Upper lobe of left lung (tissue), 6 donors: ENCODE measurements around the gene FCHO1. TPM values are rescaled to one million over a fixed set of nuclear protein-coding genes. Genes with fewer than 3 reads are reported as not detected.
A peak's percentile ranks its signal among the peaks of the same experiment; 100 is the strongest.

Source experiments
- ATAC-seq, 2 donors: fragments of 200-7000 bp; cut with Tn5 transposase; one replicate each; pipeline ENCODE4 v1.9.1; 2022; ENCODE audit warnings: mild to moderate bottlenecking in 2 of 2, moderate library complexity in 2 of 2; ENCODE audit not compliant: low FRiP score in 2 of 2
- DNase-seq, 2 donors: peaks; one replicate each; pipeline ENCODE4 v3.0.0-alpha.2; 2019 to 2020
- H3K27ac ChIP-seq, 4 donors: fragments of 200-600 bp; sonication (generic); one replicate each; pipeline ENCODE4 v1.5.1; 2016 to 2019
- H3K27me3 ChIP-seq, 4 donors: fragments of 200-600 bp; sonication (generic); one replicate each; pipeline ENCODE4 v1.5.1; 2017 to 2019
- H3K36me3 ChIP-seq, 4 donors: fragments of 200-600 bp; sonication (generic); one replicate each; pipeline ENCODE4 v1.5.1; 2016 to 2019
- H3K4me1 ChIP-seq, 4 donors: fragments of 200-600 bp; sonication (generic); one replicate each; pipeline ENCODE4 v1.5.1; 2018 to 2019
- H3K4me3 ChIP-seq, 4 donors: fragments of 200-600 bp; sonication (generic); one replicate each; pipeline ENCODE4 v1.5.1; 2017 to 2019; ENCODE audit warnings: mild to moderate bottlenecking in 2 of 4, moderate library complexity in 1 of 4
- H3K9me3 ChIP-seq, 4 donors: fragments of 200-600 bp; sonication (generic); one replicate each; pipeline ENCODE4 v1.5.1; 2018 to 2019
- EP300 ChIP-seq, 4 donors: sonication (generic); formaldehyde crosslinking; IDR thresholded peaks; one replicate each; pipeline ENCODE4 v1.5.1; 2017; ENCODE audit warnings: antibody characterized with exemption in 4 of 4, control low read depth in 2 of 4
- POLR2A ChIP-seq, 4 donors: fragments of 450-650 bp; IDR thresholded peaks; one replicate each; pipeline ENCODE4 v1.5.1; 2016 to 2017; ENCODE audit warnings: antibody characterized with exemption in 4 of 4, mild to moderate bottlenecking in 2 of 4
- POLR2AphosphoS5 ChIP-seq, 2 donors: sonication (generic); formaldehyde crosslinking; IDR thresholded peaks; one replicate each; pipeline ENCODE4 v1.5.1; 2017; ENCODE audit warnings: antibody characterized with exemption in 2 of 2
- WGBS, 2 donors: methylation state at CpG; one replicate each; pipeline ENCODE4 v1.1.5; 2017 to 2018; 5-methylcytosine and 5-hydroxymethylcytosine counted together
- total RNA-seq, 6 donors: library from RNA; depleted of rRNA in 4 of 6; stranded (reverse); fragments of >200 nt in 4 of 6; gene quantifications; one replicate each; pipeline versions ENCODE4 v1.1.0 to v1.2.1, GENCODE V29; 2016 to 2021
- TF ChIP-seq, protein P1 (sequence below), 6 experiments: fragments of 450-650 bp in 4 of 6; fragments of 200-600 bp in 2 of 6; sonication (generic) in 2 of 6; IDR thresholded peaks; one replicate each; pipeline ENCODE4 v1.5.1; 2016 to 2019; ENCODE audit warnings: antibody characterized with exemption in 6 of 6
- donor health status: DM: no; HTN: no; CAD: no; lungs with moderate emphysema.
- donor health status: DM: no; HTN: yes; CAD: no; lungs with severe emphysema.

FCHO1 gene
- total RNA-seq, 6 donors from 2014 or later: 1.9 to 19.9 (median 8.7) TPM

DNA sequence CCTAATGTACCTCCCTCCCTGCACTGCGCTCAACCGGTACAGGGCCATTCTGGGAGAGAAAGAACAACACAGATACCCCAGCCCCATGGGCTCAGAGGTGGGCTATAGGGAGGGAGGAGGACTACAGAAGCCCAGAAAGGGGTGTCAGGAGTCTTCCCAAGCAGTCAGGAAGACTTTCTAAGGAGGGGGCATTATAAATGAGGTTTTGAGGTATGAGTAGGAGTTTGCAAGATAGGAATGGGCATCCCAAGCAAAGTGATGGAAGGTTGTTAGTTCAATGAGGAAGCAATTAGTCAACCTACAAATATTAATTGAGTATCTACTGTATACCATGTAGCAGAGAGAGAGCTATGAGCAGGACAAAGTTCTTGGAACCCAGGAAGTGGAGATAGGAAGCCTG is 37.4 kb downstream of the FCHO1 start:
- Histone ChIP-seq H3K4me1 (peaks cover 0 to 4% (median 0%) of the 10 kb centered on the region in 4 donors), H3K27ac (no peak overlapping the region), H3K9me3 (no peaks in the 10 kb centered on the region), H3K27me3 (no peaks in the 10 kb centered on the region), H3K4me3 (no peak overlapping the region), H3K36me3 (no peaks in the 10 kb centered on the region)
- TF ChIP-seq, protein P1, sequence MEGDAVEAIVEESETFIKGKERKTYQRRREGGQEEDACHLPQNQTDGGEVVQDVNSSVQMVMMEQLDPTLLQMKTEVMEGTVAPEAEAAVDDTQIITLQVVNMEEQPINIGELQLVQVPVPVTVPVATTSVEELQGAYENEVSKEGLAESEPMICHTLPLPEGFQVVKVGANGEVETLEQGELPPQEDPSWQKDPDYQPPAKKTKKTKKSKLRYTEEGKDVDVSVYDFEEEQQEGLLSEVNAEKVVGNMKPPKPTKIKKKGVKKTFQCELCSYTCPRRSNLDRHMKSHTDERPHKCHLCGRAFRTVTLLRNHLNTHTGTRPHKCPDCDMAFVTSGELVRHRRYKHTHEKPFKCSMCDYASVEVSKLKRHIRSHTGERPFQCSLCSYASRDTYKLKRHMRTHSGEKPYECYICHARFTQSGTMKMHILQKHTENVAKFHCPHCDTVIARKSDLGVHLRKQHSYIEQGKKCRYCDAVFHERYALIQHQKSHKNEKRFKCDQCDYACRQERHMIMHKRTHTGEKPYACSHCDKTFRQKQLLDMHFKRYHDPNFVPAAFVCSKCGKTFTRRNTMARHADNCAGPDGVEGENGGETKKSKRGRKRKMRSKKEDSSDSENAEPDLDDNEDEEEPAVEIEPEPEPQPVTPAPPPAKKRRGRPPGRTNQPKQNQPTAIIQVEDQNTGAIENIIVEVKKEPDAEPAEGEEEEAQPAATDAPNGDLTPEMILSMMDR (IDR thresholded peaks at IDR 0.05): no peak
- TF ChIP-seq EP300 (IDR thresholded peaks at IDR 0.05): no peak
- no peak for TF ChIP-seq POLR2AphosphoS5 (IDR thresholded peaks at IDR 0.05)
- TF ChIP-seq POLR2A (IDR thresholded peaks at IDR 0.05): no peak
- DNase-seq: no peak
- WGBS, 2 donors: 79 to 85% methylated on average over 2 of the region's 2 CpGs
- no peak for ATAC-seq

DNA sequence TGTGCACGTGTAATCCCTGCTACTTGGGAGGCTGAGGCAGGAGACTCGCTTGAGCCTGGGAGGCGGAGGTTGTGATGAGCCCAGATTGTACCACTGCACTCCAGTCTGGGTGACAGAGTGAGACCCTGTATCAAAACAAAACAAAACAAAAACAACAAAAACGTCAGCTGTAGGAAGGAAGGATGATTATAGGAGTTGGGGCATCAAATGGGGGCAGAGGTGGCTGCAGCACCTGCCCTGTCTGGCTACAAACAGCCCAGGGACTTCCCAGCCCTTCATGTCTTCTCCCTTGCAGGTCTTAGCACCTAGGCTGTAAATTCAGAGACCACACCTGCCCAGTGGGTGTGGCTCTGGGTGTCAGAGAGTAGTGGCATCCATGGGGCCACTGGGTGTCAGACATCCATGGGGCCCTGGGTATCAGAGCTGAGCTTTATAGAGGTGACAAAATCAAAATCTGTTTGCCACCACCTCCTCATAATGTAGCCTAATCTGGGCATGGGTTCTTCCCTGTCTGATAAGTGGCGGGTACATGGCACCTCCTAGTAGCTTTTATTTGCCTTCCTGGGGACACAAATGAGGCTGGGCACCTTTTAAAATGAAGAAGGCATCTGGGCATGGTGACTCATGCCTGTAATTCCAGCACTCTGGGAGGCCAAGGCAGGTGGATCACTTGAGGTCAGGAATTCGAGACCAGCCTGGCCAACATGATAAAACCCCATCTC is 38.9 kb downstream of the FCHO1 start:
- DNase-seq: no peak
- Histone ChIP-seq H3K27ac (no peak overlapping the region), H3K4me3 (no peak overlapping the region), H3K4me1 (peaks cover 0 to 10% (median 2%) of the 10 kb centered on the region in 4 donors), H3K27me3 (peaks cover 0 to 13% (median 7%) of the 10 kb centered on the region in 4 donors), H3K36me3 (no peaks in the 10 kb centered on the region), H3K9me3 (no peaks in the 10 kb centered on the region)
- no peak for ATAC-seq
- 80 to 82% methylated on average over 6 of the region's 6 CpGs for WGBS, 2 donors
- TF ChIP-seq POLR2AphosphoS5 (IDR thresholded peaks at IDR 0.05): no peak

DNA sequence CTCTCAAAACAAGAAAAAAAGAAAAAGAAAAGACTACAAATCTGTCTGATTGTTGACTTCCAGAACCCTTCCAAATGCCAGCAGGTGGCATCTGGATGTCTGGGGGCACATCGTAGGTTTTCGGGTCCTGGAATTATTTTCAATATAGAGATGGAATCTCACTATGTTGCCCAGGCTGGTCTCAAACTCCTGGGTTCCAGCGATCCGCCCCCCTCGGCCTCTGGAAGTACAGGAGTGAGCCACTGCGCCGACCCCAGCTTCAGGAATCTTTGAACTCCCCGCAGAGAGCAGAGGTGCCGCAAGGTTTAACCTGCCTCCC is 43.1 kb downstream of the FCHO1 start:
- Histone ChIP-seq H3K4me3 (peak overlapping the region in 1 of 4 donors; percentile 37), H3K27ac (no peak overlapping the region)

DNA sequence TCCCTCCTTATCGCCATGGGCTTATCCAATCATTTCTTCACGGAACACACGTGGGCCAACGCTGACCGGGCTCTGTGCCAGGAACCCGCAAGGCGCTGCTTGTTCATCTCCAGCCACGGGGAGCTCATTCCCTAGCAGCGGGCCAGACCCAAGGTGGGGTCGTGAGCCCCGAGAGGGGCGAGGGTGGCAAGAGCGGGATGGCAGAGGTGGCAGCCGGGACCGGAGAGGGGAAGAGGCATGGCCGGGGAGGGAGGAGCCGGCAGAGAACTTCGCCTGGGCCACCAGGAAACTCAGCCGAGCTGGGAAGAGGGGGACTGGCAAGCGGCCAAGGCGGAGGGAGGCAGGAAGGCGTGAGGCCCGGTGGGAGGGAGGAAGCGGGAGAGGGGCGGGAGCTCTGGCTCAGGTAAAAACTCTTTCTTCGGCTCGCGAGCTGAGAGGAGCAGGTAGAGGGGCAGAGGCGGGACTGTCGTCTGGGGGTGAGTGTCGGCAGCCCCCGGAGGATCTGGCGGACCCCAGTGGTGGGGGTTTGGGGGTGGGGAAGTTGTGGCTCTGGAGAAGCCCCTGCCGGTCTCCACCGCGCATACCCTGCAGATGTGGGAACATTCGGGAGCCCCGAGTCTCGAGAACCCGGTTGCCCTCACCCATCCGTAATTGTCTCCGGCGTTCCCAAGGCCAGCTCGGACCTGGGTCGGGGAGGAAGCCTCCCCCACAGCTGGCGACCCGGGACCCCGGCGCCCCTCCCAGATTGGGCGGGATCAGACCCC is 43.6 kb downstream of the FCHO1 start, which contains the start of gene B3GNT3:
Gene B3GNT3, plus strand, starts transcription at position 408 of the 764 bp plus-strand sequence. CDS start 12,670 bp downstream, outside the sequence.
- Histone ChIP-seq H3K4me1 (peaks cover 0 to 13% (median 2%) of the 10 kb centered on the region in 4 donors), H3K27me3 (peaks cover 0 to 21% (median 12%) of the 10 kb centered on the region in 4 donors), H3K36me3 (no peaks in the 10 kb centered on the region), H3K4me3 (peak within 1 kb of the TSS in 2 of 4 donors; percentile 31 to 37), H3K27ac (no peak within 1 kb of the TSS), H3K9me3 (no peaks in the 10 kb centered on the region)
- ATAC-seq (peak in 1 of 2 donors; percentile 26), DNase-seq (peak; percentile 47 to 82)
- WGBS, 2 donors: 7 to 8% methylated on average over 30 to 49 of the region's 50 CpGs
- TF ChIP-seq, protein P1 (IDR thresholded peaks at IDR 0.05): no peak
- TF ChIP-seq POLR2AphosphoS5 (IDR thresholded peaks at IDR 0.05): no peak
- no peak for TF ChIP-seq EP300 (IDR thresholded peaks at IDR 0.05)
- no peak for TF ChIP-seq POLR2A (IDR thresholded peaks at IDR 0.05)

More for the DNA sequence above, 43.1 kb downstream of the FCHO1 start:
- H3K36me3 ChIP-seq: no peaks in the 10 kb centered on the region
- H3K9me3 ChIP-seq: no peaks in the 10 kb centered on the region
- H3K4me1 ChIP-seq: peaks cover 0 to 13% (median 2%) of the 10 kb centered on the region in 4 donors
- peaks cover 0 to 21% (median 12%) of the 10 kb centered on the region in 4 donors for H3K27me3 ChIP-seq
- DNase-seq (no peak), ATAC-seq (no peak)
- TF ChIP-seq POLR2AphosphoS5 (IDR thresholded peaks at IDR 0.05) (no peak), POLR2A (IDR thresholded peaks at IDR 0.05) (no peak), EP300 (IDR thresholded peaks at IDR 0.05) (no peak)
- TF ChIP-seq, protein P1 (IDR thresholded peaks at IDR 0.05): no peak
- 53 to 73% methylated on average over 5 to 9 of the region's 9 CpGs for WGBS, 2 donors

DNA sequence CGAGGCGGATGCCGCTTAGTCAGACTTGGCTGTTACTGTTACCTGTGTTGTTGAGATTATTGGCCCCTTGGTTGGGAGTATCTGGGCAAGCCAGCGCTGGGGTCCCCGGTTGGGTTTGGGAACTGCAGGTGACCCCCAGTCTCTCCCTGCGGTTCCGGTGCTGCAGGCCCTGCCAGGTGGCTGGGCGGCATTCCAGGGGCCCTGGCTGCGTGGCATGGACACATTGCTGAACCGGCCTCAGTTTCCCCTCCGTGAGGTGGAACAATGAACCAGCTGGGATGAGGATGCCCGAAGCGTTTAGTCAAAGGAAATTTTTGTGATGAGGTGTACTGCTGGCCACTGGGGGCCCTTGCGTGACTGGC is 44.2 kb downstream of the FCHO1 start:
- Histone ChIP-seq H3K4me1 (peaks cover 0 to 13% (median 2%) of the 10 kb centered on the region in 4 donors), H3K27ac (no peak overlapping the region), H3K27me3 (peaks cover 0 to 21% (median 12%) of the 10 kb centered on the region in 4 donors), H3K9me3 (no peaks in the 10 kb centered on the region), H3K36me3 (no peaks in the 10 kb centered on the region), H3K4me3 (peak overlapping the region in 2 of 4 donors; percentile 31 to 37)
- WGBS, 2 donors: 38 to 60% methylated on average over 1 to 14 of the region's 14 CpGs
- ATAC-seq: no peak
- TF ChIP-seq POLR2A (IDR thresholded peaks at IDR 0.05) (no peak), POLR2AphosphoS5 (IDR thresholded peaks at IDR 0.05) (no peak), EP300 (IDR thresholded peaks at IDR 0.05) (no peak)
- TF ChIP-seq, protein P1 (IDR thresholded peaks at IDR 0.05): no peak
- DNase-seq: no peak
